Measurements from ENCODE around the gene TSPAN3.

Gene TSPAN3

DNA sequence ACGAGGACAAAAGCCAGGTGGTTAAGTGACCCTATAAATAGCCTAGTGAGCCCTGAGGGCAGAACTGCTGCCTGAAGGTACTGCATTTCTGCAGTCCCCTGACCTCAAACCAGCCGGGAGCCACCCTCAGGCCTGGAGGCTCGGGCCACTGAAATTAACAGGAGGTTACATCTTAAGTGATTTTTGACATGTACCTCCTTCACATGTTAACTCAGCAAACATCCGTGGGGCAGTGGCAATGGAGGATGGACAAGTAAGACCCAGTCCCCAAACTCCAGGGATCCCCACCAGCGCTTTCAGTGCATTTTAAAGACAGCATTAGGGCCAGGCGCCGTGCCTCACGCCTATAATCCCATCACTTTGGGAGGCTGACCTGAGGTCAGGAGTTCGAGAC is 49.8 kb downstream of the TSPAN3 start:
- no peaks in the 10 kb centered on the region for H3K9me3 ChIP-seq (ENCODE audit: control insufficient read depth, insufficient read depth, low read length)
- no peaks in the 10 kb centered on the region for H3K27me3 ChIP-seq (ENCODE audit: control insufficient read depth, low read length)
- TF ChIP-seq EZH2phosphoT487 (IDR thresholded peaks at IDR 0.05; ENCODE audit: borderline replicate concordance, low read length): no peak
- TF ChIP-seq, protein P1, sequence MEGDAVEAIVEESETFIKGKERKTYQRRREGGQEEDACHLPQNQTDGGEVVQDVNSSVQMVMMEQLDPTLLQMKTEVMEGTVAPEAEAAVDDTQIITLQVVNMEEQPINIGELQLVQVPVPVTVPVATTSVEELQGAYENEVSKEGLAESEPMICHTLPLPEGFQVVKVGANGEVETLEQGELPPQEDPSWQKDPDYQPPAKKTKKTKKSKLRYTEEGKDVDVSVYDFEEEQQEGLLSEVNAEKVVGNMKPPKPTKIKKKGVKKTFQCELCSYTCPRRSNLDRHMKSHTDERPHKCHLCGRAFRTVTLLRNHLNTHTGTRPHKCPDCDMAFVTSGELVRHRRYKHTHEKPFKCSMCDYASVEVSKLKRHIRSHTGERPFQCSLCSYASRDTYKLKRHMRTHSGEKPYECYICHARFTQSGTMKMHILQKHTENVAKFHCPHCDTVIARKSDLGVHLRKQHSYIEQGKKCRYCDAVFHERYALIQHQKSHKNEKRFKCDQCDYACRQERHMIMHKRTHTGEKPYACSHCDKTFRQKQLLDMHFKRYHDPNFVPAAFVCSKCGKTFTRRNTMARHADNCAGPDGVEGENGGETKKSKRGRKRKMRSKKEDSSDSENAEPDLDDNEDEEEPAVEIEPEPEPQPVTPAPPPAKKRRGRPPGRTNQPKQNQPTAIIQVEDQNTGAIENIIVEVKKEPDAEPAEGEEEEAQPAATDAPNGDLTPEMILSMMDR (IDR thresholded peaks at IDR 0.05; ENCODE audit: low read depth, low read length, poor library complexity, severe bottlenecking): no peak
- H3K4me3 ChIP-seq (ENCODE audit: low read length): no peak overlapping the region
- no peaks in the 10 kb centered on the region for H3K9me2 ChIP-seq (replicated peaks; ENCODE audit: control insufficient read depth, low read length)
- H4K20me1 ChIP-seq (ENCODE audit: control insufficient read depth, insufficient read depth, low read depth, low read length): no peaks in the 10 kb centered on the region
- no peak overlapping the region for H3K4me2 ChIP-seq (ENCODE audit: low read length)
- no peaks in the 10 kb centered on the region for H3K4me1 ChIP-seq (ENCODE audit: control insufficient read depth, low read length)
- H3K27ac ChIP-seq (ENCODE audit: low read depth, low read length): no peak overlapping the region
- H3F3A ChIP-seq (ENCODE audit: control insufficient read depth, insufficient read depth): no peaks in the 10 kb centered on the region
- H3K36me3 ChIP-seq (ENCODE audit: control insufficient read depth, low read length): no peaks in the 10 kb centered on the region
- H3K79me2 ChIP-seq (ENCODE audit: control insufficient read depth, low read length): no peaks in the 10 kb centered on the region

DNA sequence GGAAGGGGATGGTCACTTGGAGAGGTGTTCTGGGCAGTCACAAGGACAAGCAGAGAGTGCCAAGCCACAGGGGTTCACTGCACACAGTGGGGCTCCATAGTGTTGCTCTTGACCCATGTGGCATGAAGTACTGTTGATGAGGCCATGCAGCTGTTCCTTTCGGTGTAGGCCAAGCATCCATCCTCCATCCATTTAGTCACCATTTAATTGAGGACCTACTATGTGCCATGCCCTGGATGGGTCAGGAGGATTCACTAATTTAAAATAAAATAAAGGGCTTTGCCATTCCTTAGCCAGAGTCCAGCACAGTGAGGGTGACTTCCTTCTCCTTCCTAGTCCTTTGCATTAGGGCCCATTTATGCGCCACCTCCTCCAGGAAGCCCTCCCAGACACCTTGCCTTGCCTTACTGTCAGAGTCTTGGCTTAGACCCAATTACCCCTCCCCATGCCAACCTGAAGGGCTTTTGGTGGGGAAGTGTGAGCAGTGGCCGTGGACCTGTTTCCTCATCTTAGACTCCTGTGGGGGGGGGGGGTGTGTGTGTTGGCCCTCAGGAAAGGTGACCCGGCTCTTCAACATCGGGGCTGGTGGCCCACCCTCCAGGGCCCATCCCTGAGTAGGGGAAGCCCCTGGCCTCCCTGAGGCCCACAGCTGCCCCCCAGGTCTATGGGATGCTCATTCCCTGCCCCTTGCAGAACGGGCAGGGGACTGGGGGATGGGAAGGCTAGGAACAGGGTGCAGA is 50.4 kb downstream of the TSPAN3 start:
- no peaks in the 10 kb centered on the region for H3K27me3 ChIP-seq (ENCODE audit: control insufficient read depth, low read length)

DNA sequence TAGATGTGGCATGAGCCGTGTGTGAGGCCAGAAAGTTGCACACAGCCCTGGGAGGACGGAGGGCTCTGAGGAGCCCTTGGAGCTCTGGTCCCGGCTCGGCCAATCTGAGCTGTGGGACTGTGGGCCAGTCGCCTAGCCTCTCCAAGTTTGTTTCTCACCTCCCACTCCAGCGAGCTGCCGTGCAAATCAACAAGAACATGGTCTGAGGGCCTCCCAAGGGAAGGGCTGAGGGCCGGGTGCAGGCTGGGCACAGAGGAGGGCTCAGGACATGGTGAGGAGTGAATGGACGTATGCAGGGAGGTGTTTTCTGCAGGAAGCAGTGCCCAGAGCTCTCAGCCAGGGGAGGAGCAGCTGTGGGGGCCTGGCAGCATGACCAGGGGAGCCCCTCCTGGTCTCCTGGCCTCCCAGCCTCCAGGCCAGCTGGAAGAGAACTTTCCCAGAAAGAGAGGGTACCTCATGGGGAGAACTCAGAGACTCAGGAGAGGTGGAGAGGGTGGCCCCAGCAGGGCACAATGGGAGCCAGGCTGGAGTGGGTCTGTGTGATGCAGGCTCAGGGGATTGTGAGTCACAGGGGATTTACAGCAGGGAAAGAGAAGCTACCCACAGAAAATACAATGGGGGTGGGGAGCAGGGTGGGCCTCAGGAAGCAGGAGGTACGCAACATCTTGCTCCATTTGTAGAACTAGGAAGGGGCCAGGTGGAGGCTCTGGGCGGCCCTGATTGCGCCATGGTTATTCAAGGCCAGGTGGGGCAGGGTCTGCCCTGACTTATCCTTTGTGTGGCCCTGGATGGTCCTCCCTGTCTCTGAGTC is 51.2 kb downstream of the TSPAN3 start:
- Histone ChIP-seq H3K27me3 (ENCODE audit: control insufficient read depth, low read length) (no peaks in the 10 kb centered on the region), H3F3A (ENCODE audit: control insufficient read depth, insufficient read depth) (no peaks in the 10 kb centered on the region), H3K4me2 (ENCODE audit: low read length) (no peak overlapping the region), H3K27ac (ENCODE audit: low read depth, low read length) (no peak overlapping the region), H3K4me1 (ENCODE audit: control insufficient read depth, low read length) (peaks cover 5% of the 10 kb centered on the region; the same call in 1 of the 2 replicates), H3K79me2 (ENCODE audit: control insufficient read depth, low read length) (no peaks in the 10 kb centered on the region), H3K9me3 (ENCODE audit: control insufficient read depth, insufficient read depth, low read length) (no peaks in the 10 kb centered on the region), H4K20me1 (ENCODE audit: control insufficient read depth, insufficient read depth, low read depth, low read length) (no peaks in the 10 kb centered on the region), H3K4me3 (ENCODE audit: low read length) (no peak overlapping the region), H3K9me2 (replicated peaks; ENCODE audit: control insufficient read depth, low read length) (no peaks in the 10 kb centered on the region), H3K36me3 (ENCODE audit: control insufficient read depth, low read length) (no peaks in the 10 kb centered on the region)
- TF ChIP-seq EZH2phosphoT487 (IDR thresholded peaks at IDR 0.05; ENCODE audit: borderline replicate concordance, low read length): no peak
- TF ChIP-seq, protein P1 (IDR thresholded peaks at IDR 0.05; ENCODE audit: low read depth, low read length, poor library complexity, severe bottlenecking): no peak

More for the DNA sequence above, 50.4 kb downstream of the TSPAN3 start:
- no peaks in the 10 kb centered on the region for H3K79me2 ChIP-seq (ENCODE audit: control insufficient read depth, low read length)
- H3K4me3 ChIP-seq (ENCODE audit: low read length): no peak overlapping the region
- no peaks in the 10 kb centered on the region for H3K9me2 ChIP-seq (replicated peaks; ENCODE audit: control insufficient read depth, low read length)
- no peaks in the 10 kb centered on the region for H3K9me3 ChIP-seq (ENCODE audit: control insufficient read depth, insufficient read depth, low read length)
- H3K36me3 ChIP-seq (ENCODE audit: control insufficient read depth, low read length): no peaks in the 10 kb centered on the region
- no peaks in the 10 kb centered on the region for H4K20me1 ChIP-seq (ENCODE audit: control insufficient read depth, insufficient read depth, low read depth, low read length)
- TF ChIP-seq, protein P1 (IDR thresholded peaks at IDR 0.05; ENCODE audit: low read depth, low read length, poor library complexity, severe bottlenecking): no peak
- TF ChIP-seq EZH2phosphoT487 (IDR thresholded peaks at IDR 0.05; ENCODE audit: borderline replicate concordance, low read length): no peak
- peaks cover 5% of the 10 kb centered on the region; the same call in 1 of the 2 replicates for H3K4me1 ChIP-seq (ENCODE audit: control insufficient read depth, low read length)
- no peak overlapping the region for H3K4me2 ChIP-seq (ENCODE audit: low read length)
- no peaks in the 10 kb centered on the region for H3F3A ChIP-seq (ENCODE audit: control insufficient read depth, insufficient read depth)
- H3K27ac ChIP-seq (ENCODE audit: low read depth, low read length): no peak overlapping the region

All from DOHH2 (cell line).